RCC 7860 (cell line): ENCODE data around the gene PBX1.

Experiments used
- DNase-seq: peaks from one replicate; pipeline ENCODE4 v3.0.0-alpha.2; 2015; ENCODE audit warnings: low spot score
- FAIRE-seq: peaks from 2 replicates; lab custom pipeline; 2012; peaks lifted over from hg19 to GRCh38; lab: Jason Lieb, UNC

The PBX1 gene

GRCh38 chr1:164712131-164713036 is 153.4 kb downstream of the PBX1 start:
- FAIRE-seq (no peak), DNase-seq (no peak)

- no peak for DNase-seq
- FAIRE-seq = no peak
Measured at GRCh38 chr1:164713456-164714207, 154.6 kb downstream of the PBX1 start.

GRCh38 chr1:164716992-164717703 is 158.2 kb downstream of the PBX1 start:
- no peak for FAIRE-seq
- DNase-seq = peak; percentile 30

GRCh38 chr1:164718821-164719220 is 159.8 kb downstream of the PBX1 start:
- DNase-seq (no peak), FAIRE-seq (no peak)

GRCh38 chr1:164719676-164720439 is 160.9 kb downstream of the PBX1 start:
- DNase-seq (no peak), FAIRE-seq (no peak)

GRCh38 chr1:164720440-164721227 is 161.7 kb downstream of the PBX1 start:
- DNase-seq = no peak

GRCh38 chr1:164721228-164721496 is 162.2 kb downstream of the PBX1 start:
- DNase-seq = no peak
- no peak for FAIRE-seq

More at GRCh38 chr1:164720440-164721227, 161.7 kb downstream of the PBX1 start:
- no peak for FAIRE-seq

- no peak for FAIRE-seq
Measured at GRCh38 chr1:164723296-164723798, 164.4 kb downstream of the PBX1 start.

GRCh38 chr1:164725401-164725800 is 166.4 kb downstream of the PBX1 start:
- DNase-seq (no peak), FAIRE-seq (no peak)

More at GRCh38 chr1:164723296-164723798, 164.4 kb downstream of the PBX1 start:
- no peak for DNase-seq

- DNase-seq (no peak), FAIRE-seq (no peak)
Measured at GRCh38 chr1:164726235-164726634, 167.3 kb downstream of the PBX1 start.

- FAIRE-seq (no peak), DNase-seq (no peak)
Measured at GRCh38 chr1:164728719-164729118, 169.7 kb downstream of the PBX1 start.

GRCh38 chr1:164731161-164731876 is 172.3 kb downstream of the PBX1 start:
- no peak for FAIRE-seq
- DNase-seq = no peak

GRCh38 chr1:164733070-164733469 is 174.1 kb downstream of the PBX1 start:
- FAIRE-seq = peak; percentile 81
- DNase-seq = peak; percentile 80

GRCh38 chr1:164733734-164734133 is 174.8 kb downstream of the PBX1 start:
- DNase-seq = no peak
- FAIRE-seq = peak; percentile 56

GRCh38 chr1:164735315-164736052 is 176.5 kb downstream of the PBX1 start:
- peak; percentile 71 for FAIRE-seq
- DNase-seq = peak; percentile 90

- no peak for DNase-seq
- FAIRE-seq = no peak
Measured at GRCh38 chr1:164736137-164736536, 177.2 kb downstream of the PBX1 start.

GRCh38 chr1:164739189-164739588 is 180.2 kb downstream of the PBX1 start:
- no peak for DNase-seq
- FAIRE-seq = no peak

GRCh38 chr1:164740000-164740526 is 181.1 kb downstream of the PBX1 start:
- DNase-seq = no peak
- FAIRE-seq = no peak
